ENCODE data around the gene NDST1.

Gene NDST1

DNA sequence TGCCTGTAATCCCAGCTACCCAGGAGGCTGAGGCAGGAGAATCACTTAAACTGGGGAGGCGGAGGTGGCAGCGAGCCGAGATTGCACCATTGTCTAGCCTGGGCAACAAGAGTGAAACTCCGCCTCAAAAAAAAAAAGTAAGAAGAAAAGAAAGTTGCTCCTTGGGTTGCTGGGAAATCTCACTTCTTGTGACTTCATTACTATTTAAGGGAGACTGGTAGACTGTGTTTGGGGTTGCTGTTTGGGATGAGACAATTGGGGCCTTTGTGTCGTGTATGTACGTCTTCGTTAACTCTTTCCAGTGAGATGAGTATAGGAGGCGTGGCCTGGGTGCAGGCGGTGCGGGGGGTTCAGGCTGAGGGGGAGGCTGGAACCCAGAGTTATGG lies 11.6 kb downstream of the NDST1 start:
- Histone ChIP-seq H3K4me1 (ENCODE audit: insufficient read depth, low read length) (peaks cover 11% of the 10 kb centered on the region), H3K36me3 (ENCODE audit: insufficient read depth, low read length) (0 out of 2 replicates have a peak, but pooled peaks cover 2% of the 10 kb centered on the region), H3K9ac (ENCODE audit: low read depth, low read length) (no peak overlapping the region), H3K9me3 (ENCODE audit: control insufficient read depth, insufficient read depth, low read length) (no peaks in the 10 kb centered on the region)

DNA sequence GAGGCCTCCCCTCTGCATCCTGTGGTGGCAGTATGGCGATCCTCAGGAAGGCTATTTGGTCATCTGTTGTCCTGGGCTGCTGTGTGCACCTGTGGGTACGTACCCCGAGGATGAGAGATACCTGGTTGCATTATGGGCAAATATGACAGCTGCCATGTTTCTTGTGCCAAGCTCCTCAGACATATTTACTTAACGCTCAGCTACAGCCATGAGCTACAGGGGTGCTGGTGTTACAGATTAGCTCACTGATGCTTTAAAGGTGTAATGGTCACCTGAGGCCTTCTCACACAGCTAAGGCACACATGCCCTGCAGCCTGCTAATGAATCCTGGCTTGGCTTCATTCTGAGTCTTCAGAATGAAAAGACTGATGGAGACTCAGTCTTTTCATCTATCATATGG lies 12.0 kb downstream of the NDST1 start:
- H3K4me1 ChIP-seq (ENCODE audit: insufficient read depth, low read length), result peaks cover 13% of the 10 kb centered on the region

DNA sequence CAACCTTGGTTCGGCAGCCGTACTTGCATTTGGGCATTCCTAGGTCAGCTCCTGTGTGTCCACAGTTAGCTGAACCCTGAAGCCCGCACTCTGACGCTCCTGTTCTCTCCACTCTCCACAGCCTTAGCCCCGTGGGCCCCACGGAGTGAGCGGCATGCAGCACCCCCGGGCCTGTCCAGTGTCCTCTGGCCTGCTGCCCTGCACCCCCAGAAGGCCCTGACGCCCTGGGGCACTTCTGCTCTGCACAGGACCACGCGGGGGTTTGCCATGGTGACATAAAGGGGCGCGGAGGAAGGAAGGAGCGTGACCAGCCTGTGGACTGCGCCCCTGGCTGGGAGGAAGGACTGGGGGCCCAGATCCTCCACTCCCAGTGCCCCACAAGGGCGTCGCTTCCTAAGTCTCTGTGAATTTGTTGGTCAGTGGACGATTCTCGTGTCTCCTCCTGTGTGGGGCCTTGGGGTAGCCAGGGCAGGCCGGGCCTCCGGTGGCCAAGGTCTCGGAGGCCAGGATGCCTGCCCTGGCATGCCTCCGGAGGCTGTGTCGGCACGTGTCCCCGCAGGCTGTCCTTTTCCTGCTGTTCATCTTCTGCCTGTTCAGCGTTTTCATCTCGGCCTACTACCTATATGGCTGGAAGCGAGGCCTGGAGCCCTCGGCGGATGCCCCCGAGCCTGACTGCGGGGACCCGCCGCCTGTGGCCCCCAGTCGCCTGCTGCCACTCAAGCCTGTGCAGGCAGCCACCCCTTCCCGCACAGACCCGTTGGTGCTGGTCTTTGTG lies 13.0 kb downstream of the NDST1 start:
- Histone ChIP-seq H3K9ac (ENCODE audit: low read depth, low read length) (no peak overlapping the region), H3K9me3 (ENCODE audit: control insufficient read depth, insufficient read depth, low read length) (no peaks in the 10 kb centered on the region), H3K36me3 (ENCODE audit: insufficient read depth, low read length) (0 out of 2 replicates have a peak, but pooled peaks cover 2% of the 10 kb centered on the region), H3K4me1 (ENCODE audit: insufficient read depth, low read length) (peaks cover 22% of the 10 kb centered on the region)

More for the DNA sequence above, 12.0 kb downstream of the NDST1 start:
- Histone ChIP-seq H3K36me3 (ENCODE audit: insufficient read depth, low read length) (0 out of 2 replicates have a peak, but pooled peaks cover 2% of the 10 kb centered on the region), H3K9me3 (ENCODE audit: control insufficient read depth, insufficient read depth, low read length) (no peaks in the 10 kb centered on the region), H3K9ac (ENCODE audit: low read depth, low read length) (no peak overlapping the region)

DNA sequence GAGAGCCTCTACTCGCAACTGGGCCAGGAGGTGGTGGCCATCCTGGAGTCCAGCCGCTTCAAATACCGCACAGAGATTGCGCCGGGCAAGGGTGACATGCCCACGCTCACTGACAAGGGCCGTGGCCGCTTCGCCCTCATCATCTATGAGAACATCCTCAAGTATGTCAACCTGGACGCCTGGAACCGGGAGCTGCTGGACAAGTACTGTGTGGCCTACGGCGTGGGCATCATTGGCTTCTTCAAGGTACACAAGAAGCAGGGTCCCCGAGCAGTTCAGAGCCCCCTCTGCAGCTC lies 13.5 kb downstream of the NDST1 start:
- Histone ChIP-seq H3K36me3 (ENCODE audit: insufficient read depth, low read length) (peaks cover 2% of the 10 kb centered on the region; the same call in 1 of the 2 replicates), H3K4me1 (ENCODE audit: insufficient read depth, low read length) (peaks cover 27% of the 10 kb centered on the region), H3K9ac (ENCODE audit: low read depth, low read length) (no peak overlapping the region), H3K9me3 (ENCODE audit: control insufficient read depth, insufficient read depth, low read length) (no peaks in the 10 kb centered on the region)

DNA sequence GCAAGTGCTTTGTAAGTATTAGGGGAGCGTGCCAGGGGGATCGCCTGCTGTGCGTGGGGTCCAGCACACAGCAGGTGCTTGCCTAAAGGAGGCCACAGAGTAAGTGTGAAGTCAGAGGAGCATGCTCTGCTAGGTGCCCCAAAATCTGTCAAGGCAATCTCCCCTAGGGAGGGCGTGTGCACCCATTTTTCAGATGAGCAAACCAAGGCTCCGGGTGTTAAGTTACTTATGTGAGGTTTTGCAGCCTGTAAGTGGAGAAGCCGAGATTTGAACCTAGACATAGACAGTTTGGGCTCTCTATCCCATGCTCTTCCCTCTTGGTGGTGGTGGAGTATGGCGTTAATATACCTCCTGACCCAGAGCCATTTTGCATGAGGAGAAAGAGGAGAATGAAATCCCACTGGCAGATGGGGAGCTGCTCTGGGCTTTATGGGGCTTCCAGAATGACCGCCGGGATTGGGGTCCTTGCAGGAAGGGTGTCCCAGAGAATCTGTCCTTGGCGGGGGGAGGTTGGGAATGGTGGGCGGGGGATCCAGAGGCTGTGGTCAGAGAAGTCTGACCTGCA lies 14.1 kb downstream of the NDST1 start:
- Histone ChIP-seq H3K9ac (ENCODE audit: low read depth, low read length) (no peak overlapping the region), H3K9me3 (ENCODE audit: control insufficient read depth, insufficient read depth, low read length) (no peaks in the 10 kb centered on the region), H3K4me1 (ENCODE audit: insufficient read depth, low read length) (peaks cover 30% of the 10 kb centered on the region), H3K36me3 (ENCODE audit: insufficient read depth, low read length) (peaks cover 2% of the 10 kb centered on the region; the same call in 1 of the 2 replicates)

DNA sequence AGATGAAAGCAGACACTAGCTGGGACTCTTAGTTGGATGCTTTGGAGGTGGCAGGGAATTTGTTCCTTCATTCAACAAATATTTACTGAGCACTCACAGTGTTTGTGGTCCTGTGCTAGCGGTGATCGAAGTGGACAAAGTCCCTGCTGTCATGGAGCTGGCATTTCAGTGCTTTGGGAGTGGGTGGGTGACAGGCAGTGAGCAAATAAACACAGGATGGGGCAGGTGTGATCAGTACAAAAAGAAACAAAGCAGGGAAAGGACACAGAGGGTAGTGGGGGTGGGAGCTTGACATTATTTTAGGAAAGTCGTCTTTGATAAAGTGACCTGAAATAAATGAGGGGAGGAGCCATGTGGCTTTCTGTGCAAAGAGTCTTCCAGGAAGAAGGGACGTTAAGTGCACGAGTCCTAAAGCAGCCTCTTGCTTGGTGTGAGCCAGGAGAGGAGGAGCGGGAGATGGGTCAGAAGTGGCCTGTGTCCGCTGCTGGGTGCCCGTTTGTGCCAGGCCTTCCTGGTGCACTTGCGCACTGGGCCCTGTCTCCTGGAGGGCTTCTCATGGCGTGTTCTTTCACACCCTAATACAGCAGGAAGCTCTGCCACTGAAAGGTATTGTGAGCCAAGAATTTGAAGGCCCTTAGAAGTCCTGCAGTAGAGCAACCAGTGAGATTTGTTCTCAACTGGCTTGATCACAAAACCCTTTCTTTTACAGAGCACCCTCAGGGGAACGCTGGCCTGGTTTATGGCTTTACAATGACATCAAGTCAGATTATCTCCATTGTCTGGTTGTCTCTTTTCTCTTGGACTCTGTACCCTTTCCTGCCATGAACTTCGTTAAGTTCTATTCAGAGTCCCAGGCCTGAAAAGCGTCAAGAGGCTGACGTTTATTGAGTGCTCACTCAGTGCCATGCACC lies 14.8 kb downstream of the NDST1 start:
- Histone ChIP-seq H3K4me1 (ENCODE audit: insufficient read depth, low read length) (peaks cover 26% of the 10 kb centered on the region), H3K9me3 (ENCODE audit: control insufficient read depth, insufficient read depth, low read length) (no peaks in the 10 kb centered on the region), H3K36me3 (ENCODE audit: insufficient read depth, low read length) (peaks cover 4% of the 10 kb centered on the region; the same call in 1 of the 2 replicates), H3K9ac (ENCODE audit: low read depth, low read length) (no peak overlapping the region)

DNA sequence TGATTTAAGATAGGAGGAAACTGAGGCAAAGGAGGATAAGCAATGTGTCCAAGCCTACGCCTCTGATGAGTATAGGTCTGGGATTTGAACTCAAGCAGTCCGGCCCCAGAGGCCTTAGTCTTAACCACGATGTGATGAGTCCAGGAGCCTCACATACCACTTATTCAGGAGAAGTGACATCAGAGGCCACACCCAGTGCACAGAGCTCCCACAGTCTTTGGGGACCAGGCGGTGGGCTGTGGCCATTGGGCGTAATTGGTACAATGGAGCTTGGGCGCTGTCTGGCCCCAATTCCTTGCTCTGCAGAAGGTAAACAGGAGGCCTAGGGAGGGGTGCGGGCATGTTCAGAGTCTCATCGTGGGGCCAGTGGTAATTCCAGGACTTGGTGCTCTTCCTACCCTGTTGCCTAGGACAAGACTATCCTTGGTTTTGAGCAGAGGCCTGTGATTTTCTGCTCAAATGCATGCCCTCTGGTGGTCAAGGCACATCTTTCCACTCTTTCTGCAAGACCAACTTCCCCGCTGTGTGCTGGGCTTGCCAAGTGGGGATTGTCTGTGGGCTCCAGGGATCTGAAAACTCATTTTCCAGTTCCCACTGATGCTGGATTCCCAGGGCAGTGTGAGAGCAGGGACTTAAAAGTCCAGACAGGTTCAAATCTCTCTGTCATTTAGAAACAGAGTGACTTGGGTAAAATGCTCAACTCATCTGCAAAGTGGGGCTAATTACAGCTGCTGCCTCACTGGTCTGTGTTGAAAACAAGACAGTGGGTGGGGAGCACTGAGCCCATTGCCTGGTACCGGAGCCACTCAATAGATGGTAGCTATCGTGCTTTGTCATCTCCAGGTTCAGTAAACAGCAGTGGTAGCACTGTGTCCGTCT lies 15.8 kb downstream of the NDST1 start:
- H3K4me1 ChIP-seq (ENCODE audit: insufficient read depth, low read length), result peaks cover 26% of the 10 kb centered on the region
- H3K36me3 ChIP-seq (ENCODE audit: insufficient read depth, low read length), result peaks cover 10% of the 10 kb centered on the region
- H3K9ac ChIP-seq (ENCODE audit: low read depth, low read length), result no peak overlapping the region

DNA sequence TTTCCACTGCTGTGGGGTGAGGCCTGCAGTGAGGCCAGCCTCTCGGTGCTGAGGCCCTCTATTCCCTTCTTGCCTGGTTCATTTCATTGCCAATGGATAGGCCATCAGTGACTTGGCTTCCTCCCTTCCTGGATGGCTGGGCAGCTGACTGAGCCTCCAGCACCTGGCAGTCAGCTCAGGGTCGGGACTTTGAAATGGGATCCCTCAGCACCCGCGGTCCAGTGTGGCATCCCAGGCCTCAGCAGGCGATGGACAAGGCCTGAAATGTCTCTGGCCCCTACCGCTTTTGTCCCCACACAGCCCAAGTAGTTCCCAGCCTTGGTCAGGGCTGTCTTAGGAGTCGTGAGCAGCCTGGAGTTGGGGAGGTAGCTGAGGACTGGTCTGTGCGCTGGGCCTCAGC lies 17.2 kb downstream of the NDST1 start:
- H3K9me3 ChIP-seq (ENCODE audit: control insufficient read depth, insufficient read depth, low read length), result no peaks in the 10 kb centered on the region
- no peak overlapping the region for H3K9ac ChIP-seq (ENCODE audit: low read depth, low read length)
- peaks cover 33% of the 10 kb centered on the region for H3K4me1 ChIP-seq (ENCODE audit: insufficient read depth, low read length)
- H3K36me3 ChIP-seq (ENCODE audit: insufficient read depth, low read length), result peaks cover 7% of the 10 kb centered on the region

More for the DNA sequence above, 15.8 kb downstream of the NDST1 start:
- H3K9me3 ChIP-seq (ENCODE audit: control insufficient read depth, insufficient read depth, low read length), result no peaks in the 10 kb centered on the region

DNA sequence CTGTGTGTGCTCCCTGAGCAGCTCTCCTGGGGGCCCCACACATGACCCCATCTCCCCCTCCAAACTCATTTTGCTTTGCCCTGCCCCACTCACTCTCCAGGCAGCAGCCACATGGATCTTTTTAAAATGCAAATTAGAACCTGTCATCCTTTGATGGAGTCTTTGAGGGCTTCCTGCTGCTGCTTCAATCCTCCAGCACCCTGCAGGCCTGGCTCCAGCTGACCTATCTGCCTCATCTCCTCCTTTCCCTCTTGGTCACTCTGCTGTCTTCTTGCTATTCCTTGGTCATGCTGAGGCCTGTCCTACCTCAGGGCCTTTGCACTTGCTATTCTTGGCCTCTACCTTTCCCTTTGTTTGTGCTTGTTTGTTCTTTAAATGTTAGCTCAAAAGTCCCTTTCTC lies 17.9 kb downstream of the NDST1 start:
- peaks cover 7% of the 10 kb centered on the region for H3K36me3 ChIP-seq (ENCODE audit: insufficient read depth, low read length)
- no peak overlapping the region for H3K9ac ChIP-seq (ENCODE audit: low read depth, low read length)
- H3K9me3 ChIP-seq (ENCODE audit: control insufficient read depth, insufficient read depth, low read length), result no peaks in the 10 kb centered on the region
- H3K4me1 ChIP-seq (ENCODE audit: insufficient read depth, low read length), result peaks cover 35% of the 10 kb centered on the region

DNA sequence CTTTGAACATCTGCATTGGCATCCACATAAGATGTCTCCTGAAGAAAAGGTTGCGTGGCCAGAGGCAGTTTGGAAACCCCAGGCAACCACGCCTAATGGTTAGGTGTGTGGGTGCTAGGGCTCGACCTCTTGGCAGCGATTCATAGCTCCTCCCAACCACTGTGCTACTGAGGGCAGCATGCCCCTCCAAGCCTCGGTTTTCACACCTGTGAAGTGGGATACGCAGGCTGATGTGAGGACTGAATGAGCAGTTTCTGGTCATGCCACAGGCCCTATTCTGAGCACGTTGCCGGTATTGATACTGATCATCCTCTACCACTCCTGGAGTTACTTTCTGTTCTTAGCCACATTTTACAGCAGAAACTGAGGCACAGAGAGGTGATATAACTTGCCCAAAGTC lies 19.1 kb downstream of the NDST1 start:
- Histone ChIP-seq H3K9me3 (ENCODE audit: control insufficient read depth, insufficient read depth, low read length) (no peaks in the 10 kb centered on the region), H3K4me1 (ENCODE audit: insufficient read depth, low read length) (peaks cover 35% of the 10 kb centered on the region), H3K9ac (ENCODE audit: low read depth, low read length) (no peak overlapping the region), H3K36me3 (ENCODE audit: insufficient read depth, low read length) (peaks cover 7% of the 10 kb centered on the region)

DNA sequence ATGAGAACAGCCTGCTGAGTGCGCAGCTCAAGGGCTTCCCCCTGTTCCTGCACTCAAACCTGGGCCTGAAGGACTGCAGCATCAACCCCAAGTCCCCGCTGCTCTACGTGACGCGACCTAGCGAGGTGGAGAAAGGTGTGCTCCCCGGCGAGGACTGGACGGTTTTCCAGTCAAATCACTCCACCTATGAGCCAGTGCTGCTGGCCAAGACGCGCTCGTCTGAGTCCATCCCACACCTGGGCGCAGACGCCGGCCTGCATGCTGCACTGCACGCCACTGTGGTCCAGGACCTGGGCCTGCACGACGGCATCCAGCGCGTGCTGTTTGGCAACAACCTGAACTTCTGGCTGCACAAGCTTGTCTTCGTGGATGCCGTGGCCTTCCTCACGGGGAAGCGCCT lies 19.9 kb downstream of the NDST1 start:
- Histone ChIP-seq H3K36me3 (ENCODE audit: insufficient read depth, low read length) (peaks cover 7% of the 10 kb centered on the region), H3K4me1 (ENCODE audit: insufficient read depth, low read length) (peaks cover 35% of the 10 kb centered on the region), H3K9ac (ENCODE audit: low read depth, low read length) (no peak overlapping the region), H3K9me3 (ENCODE audit: control insufficient read depth, insufficient read depth, low read length) (no peaks in the 10 kb centered on the region)

DNA sequence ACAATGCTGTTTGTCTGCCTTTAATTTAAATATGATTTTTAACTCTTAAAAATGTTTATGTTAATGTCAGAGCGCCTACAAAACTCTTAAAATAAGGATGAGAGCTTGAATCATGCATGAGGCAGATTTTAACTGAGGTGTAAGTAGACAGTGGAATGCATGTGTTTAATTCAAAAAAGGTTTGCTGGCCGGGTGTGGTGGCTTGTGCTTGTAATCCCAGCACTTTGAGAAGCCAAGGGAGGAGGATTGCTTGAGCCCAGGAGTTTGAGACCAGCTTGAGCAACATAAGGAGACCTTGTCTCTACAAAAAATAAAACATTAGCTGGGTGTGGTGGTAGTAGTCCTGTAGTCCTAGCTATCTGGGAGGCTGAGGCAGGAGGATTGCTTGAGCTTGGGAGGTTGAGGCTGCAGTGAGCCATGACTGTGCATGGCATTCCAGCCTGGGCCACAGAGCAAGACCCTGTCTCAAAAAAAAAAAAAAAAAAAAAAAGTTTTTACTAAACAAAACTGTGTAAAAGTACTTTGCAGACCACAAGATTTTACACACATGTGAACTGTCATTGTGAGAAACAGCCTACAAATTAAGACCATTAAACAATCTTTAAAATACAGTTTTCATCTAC lies 21.1 kb downstream of the NDST1 start:
- Histone ChIP-seq H3K4me1 (ENCODE audit: insufficient read depth, low read length) (peaks cover 28% of the 10 kb centered on the region), H3K36me3 (ENCODE audit: insufficient read depth, low read length) (peaks cover 10% of the 10 kb centered on the region), H3K9me3 (ENCODE audit: control insufficient read depth, insufficient read depth, low read length) (no peaks in the 10 kb centered on the region), H3K9ac (ENCODE audit: low read depth, low read length) (no peak overlapping the region)

DNA sequence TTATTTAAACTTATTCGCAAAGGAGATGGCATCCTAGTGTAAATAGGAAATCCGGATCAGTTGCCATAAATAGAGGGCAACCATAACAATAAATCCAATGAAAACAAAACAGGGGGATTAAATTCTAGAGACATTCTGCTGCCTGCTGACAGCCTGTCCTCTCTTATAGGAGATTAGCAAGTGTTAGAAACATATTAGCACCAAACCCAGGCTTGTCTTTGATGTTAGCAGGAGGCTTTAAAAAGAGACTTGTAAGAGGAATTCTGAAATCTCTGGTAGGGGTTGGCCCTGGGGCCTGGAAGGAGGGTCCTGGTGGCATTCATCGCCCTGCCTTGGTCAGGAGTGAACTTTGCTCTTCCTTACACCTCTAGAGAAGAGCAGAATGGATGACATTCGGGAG lies 21.6 kb downstream of the NDST1 start:
- no peak overlapping the region for H3K9ac ChIP-seq (ENCODE audit: low read depth, low read length)
- H3K9me3 ChIP-seq (ENCODE audit: control insufficient read depth, insufficient read depth, low read length), result no peaks in the 10 kb centered on the region
- peaks cover 28% of the 10 kb centered on the region for H3K4me1 ChIP-seq (ENCODE audit: insufficient read depth, low read length)
- H3K36me3 ChIP-seq (ENCODE audit: insufficient read depth, low read length), result peaks cover 10% of the 10 kb centered on the region

Data from ES-I3 (cell line).